ENCODE data around the gene OR52N1. TPM values are rescaled to one million over a fixed set of nuclear protein-coding genes. Genes with fewer than 3 reads are reported as not detected.

OR52N1 gene
- total and polyA plus RNA-seq, 2 of the 8 experiments (the other 6 are each of a cell fraction or from before 2014, with no cell fraction given): 0.09 TPM; not detected in 1

DNA sequence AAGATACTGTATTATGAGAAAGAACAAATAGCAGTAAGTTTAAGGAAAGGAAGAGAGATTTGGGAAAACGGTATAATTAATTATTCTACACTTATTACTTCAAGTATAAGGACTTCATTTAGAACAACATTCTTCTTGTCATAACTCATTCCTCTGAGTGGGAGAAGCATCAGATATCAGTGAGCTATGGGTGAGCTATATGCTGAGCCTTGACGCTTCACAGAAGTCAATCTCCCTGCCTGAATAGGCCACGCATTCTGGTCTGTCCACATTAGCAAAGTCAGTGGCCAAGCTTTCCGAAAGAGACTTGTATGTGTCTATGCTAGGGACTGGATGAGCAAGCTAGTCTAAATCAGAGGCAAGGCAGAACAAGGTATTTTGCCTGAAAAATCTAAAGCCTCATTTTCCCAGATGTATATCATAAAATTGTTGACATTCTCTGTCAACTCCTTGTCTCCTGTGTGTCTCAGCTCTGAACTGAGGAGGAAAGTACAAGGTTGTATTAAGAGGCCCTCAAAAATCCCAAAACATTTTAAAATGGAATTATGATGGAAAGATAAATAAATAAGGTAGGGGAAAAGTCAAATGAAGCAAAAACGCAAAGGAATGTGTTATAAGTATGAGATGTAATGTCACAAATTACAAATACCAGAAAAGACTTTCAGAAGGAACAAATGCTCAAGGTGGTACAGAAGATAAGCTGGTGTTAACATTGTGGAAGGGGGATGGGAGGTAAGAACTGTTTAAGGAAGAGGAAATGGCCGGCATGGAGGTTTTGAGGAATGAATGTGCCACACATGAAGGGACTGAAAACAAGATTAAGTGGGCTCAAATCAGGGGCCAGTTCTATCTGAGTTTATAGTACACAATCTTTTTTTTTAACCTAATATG, 19.1 kb upstream of the OR52N1 start (continued):
- TF ChIP-seq, protein P1, sequence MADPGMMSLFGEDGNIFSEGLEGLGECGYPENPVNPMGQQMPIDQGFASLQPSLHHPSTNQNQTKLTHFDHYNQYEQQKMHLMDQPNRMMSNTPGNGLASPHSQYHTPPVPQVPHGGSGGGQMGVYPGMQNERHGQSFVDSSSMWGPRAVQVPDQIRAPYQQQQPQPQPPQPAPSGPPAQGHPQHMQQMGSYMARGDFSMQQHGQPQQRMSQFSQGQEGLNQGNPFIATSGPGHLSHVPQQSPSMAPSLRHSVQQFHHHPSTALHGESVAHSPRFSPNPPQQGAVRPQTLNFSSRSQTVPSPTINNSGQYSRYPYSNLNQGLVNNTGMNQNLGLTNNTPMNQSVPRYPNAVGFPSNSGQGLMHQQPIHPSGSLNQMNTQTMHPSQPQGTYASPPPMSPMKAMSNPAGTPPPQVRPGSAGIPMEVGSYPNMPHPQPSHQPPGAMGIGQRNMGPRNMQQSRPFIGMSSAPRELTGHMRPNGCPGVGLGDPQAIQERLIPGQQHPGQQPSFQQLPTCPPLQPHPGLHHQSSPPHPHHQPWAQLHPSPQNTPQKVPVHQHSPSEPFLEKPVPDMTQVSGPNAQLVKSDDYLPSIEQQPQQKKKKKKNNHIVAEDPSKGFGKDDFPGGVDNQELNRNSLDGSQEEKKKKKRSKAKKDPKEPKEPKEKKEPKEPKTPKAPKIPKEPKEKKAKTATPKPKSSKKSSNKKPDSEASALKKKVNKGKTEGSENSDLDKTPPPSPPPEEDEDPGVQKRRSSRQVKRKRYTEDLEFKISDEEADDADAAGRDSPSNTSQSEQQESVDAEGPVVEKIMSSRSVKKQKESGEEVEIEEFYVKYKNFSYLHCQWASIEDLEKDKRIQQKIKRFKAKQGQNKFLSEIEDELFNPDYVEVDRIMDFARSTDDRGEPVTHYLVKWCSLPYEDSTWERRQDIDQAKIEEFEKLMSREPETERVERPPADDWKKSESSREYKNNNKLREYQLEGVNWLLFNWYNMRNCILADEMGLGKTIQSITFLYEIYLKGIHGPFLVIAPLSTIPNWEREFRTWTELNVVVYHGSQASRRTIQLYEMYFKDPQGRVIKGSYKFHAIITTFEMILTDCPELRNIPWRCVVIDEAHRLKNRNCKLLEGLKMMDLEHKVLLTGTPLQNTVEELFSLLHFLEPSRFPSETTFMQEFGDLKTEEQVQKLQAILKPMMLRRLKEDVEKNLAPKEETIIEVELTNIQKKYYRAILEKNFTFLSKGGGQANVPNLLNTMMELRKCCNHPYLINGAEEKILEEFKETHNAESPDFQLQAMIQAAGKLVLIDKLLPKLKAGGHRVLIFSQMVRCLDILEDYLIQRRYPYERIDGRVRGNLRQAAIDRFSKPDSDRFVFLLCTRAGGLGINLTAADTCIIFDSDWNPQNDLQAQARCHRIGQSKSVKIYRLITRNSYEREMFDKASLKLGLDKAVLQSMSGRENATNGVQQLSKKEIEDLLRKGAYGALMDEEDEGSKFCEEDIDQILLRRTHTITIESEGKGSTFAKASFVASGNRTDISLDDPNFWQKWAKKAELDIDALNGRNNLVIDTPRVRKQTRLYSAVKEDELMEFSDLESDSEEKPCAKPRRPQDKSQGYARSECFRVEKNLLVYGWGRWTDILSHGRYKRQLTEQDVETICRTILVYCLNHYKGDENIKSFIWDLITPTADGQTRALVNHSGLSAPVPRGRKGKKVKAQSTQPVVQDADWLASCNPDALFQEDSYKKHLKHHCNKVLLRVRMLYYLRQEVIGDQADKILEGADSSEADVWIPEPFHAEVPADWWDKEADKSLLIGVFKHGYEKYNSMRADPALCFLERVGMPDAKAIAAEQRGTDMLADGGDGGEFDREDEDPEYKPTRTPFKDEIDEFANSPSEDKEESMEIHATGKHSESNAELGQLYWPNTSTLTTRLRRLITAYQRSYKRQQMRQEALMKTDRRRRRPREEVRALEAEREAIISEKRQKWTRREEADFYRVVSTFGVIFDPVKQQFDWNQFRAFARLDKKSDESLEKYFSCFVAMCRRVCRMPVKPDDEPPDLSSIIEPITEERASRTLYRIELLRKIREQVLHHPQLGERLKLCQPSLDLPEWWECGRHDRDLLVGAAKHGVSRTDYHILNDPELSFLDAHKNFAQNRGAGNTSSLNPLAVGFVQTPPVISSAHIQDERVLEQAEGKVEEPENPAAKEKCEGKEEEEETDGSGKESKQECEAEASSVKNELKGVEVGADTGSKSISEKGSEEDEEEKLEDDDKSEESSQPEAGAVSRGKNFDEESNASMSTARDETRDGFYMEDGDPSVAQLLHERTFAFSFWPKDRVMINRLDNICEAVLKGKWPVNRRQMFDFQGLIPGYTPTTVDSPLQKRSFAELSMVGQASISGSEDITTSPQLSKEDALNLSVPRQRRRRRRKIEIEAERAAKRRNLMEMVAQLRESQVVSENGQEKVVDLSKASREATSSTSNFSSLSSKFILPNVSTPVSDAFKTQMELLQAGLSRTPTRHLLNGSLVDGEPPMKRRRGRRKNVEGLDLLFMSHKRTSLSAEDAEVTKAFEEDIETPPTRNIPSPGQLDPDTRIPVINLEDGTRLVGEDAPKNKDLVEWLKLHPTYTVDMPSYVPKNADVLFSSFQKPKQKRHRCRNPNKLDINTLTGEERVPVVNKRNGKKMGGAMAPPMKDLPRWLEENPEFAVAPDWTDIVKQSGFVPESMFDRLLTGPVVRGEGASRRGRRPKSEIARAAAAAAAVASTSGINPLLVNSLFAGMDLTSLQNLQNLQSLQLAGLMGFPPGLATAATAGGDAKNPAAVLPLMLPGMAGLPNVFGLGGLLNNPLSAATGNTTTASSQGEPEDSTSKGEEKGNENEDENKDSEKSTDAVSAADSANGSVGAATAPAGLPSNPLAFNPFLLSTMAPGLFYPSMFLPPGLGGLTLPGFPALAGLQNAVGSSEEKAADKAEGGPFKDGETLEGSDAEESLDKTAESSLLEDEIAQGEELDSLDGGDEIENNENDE (IDR thresholded peaks at IDR 0.05; ENCODE audit: insufficient replicate concordance, low read length): no peak
- no peak for TF ChIP-seq RFX5 (IDR thresholded peaks at IDR 0.05; ENCODE audit: borderline replicate concordance, low read depth, low read length)
- TF ChIP-seq KDM5A (IDR thresholded peaks at IDR 0.05; ENCODE audit: low read length): no peak
- TF ChIP-seq, protein P2, sequence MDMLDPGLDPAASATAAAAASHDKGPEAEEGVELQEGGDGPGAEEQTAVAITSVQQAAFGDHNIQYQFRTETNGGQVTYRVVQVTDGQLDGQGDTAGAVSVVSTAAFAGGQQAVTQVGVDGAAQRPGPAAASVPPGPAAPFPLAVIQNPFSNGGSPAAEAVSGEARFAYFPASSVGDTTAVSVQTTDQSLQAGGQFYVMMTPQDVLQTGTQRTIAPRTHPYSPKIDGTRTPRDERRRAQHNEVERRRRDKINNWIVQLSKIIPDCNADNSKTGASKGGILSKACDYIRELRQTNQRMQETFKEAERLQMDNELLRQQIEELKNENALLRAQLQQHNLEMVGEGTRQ (IDR thresholded peaks at IDR 0.05; ENCODE audit: low read length): no peak
- TF ChIP-seq POLR2A (IDR thresholded peaks at IDR 0.05; ENCODE audit: control extremely low read depth in 1 of 2, low read depth in 2 of 2, low read length in 2 of 2): no peak
- TF ChIP-seq POU5F1 (IDR thresholded peaks at IDR 0.05; ENCODE audit: low read depth, low read length): no peak
- TF ChIP-seq SP1 (IDR thresholded peaks at IDR 0.05; ENCODE audit: low read depth, low read length): no peak
- no peak for TF ChIP-seq MAX (IDR thresholded peaks at IDR 0.05)
- no peak for TF ChIP-seq CEBPB (IDR thresholded peaks at IDR 0.05; ENCODE audit: low read depth, low read length)
